Endothelial cell of umbilical vein (primary cell): Measurements from ENCODE around the gene GABPB2. TPM values are rescaled to one million over a fixed set of nuclear protein-coding genes. Genes with fewer than 3 reads are reported as not detected.

Experiments used
- BruUV-seq: library from RNA; stranded (reverse); fragments of 400-500 nt; replicated peaks from 2 replicates; lab custom pipeline; 2021; lab: Mats Ljungman, UMichigan
- CTCF ChIA-PET: fragments of 300-600, 350-600 bp; sonication (Branson Sonifier 250); formaldehyde crosslinking; loops from one replicate; lab custom pipeline; 2021; ENCODE audit warnings: antibody characterized with exemption, inconsistent platforms; lab: Charles Lee
- POLR2A ChIA-PET: fragments of 300-600, 350-600 bp; sonication (Branson Sonifier 250); formaldehyde crosslinking; loops from one replicate; lab custom pipeline; 2021; ENCODE audit warnings: antibody characterized with exemption, inconsistent platforms; lab: Charles Lee
- DNase-seq: peaks from one replicate; pipeline ENCODE4 v3.0.0-alpha.2; 2011; ENCODE audit warnings: low read depth, low spot score
- FAIRE-seq: peaks from 2 replicates; lab custom pipeline; 2011; peaks lifted over from hg19 to GRCh38; lab: Jason Lieb, UNC
- H2AFZ ChIP-seq: 2 replicates; pipeline ENCODE4 v1.6.0; 2012; ENCODE audit warnings: low read depth, low read length, control low read depth, inconsistent platforms
- H3K27ac ChIP-seq: 2 replicates; pipeline ENCODE4 v1.5.1; 2011; ENCODE audit warnings: low read depth, mild to moderate bottlenecking, control low read depth, low read length, moderate library complexity; ENCODE audit not compliant: insufficient read depth
- H3K27me3 ChIP-seq, 2 experiments: 2 replicates each; pipeline versions ENCODE4 v1.6.0 to v1.6.1; 2011; ENCODE audit warnings: low read length in 2 of 2, mixed read lengths in 1 of 2; ENCODE audit not compliant: control insufficient read depth in 2 of 2, insufficient read depth in 2 of 2
- H3K36me3 ChIP-seq, 2 experiments: 2 replicates in 1 of 2; 3 replicates in 1 of 2; pipeline ENCODE4 v1.5.1; 2011; ENCODE audit warnings: low read length in 2 of 2, mild to moderate bottlenecking in 1 of 2, moderate library complexity in 1 of 2; ENCODE audit not compliant: control insufficient read depth in 2 of 2, insufficient read depth in 2 of 2; ENCODE audit errors: extremely low read depth in 1 of 2
- H3K4me1 ChIP-seq: 3 replicates; pipeline ENCODE4 v1.5.1; 2011; ENCODE audit warnings: mild to moderate bottlenecking, low read length; ENCODE audit not compliant: control insufficient read depth, insufficient read depth; ENCODE audit errors: extremely low read depth
- H3K4me2 ChIP-seq: 2 replicates; pipeline ENCODE4 v1.6.1; 2011; ENCODE audit warnings: low read length, control low read depth, mixed read lengths; ENCODE audit not compliant: insufficient read depth
- H3K4me3 ChIP-seq, 3 experiments: fragments of 200-600 bp in 1 of 3; sonication (generic), shearing (Covaris generic) in 1 of 3; replicated peaks in 1 of 3; 2 replicates each; pipeline ENCODE4 v1.5.1; 2011 to 2016; ENCODE audit warnings: control low read depth in 3 of 3, low read length in 3 of 3, mild to moderate bottlenecking in 2 of 3, inconsistent platforms in 1 of 3, low read depth in 1 of 3, moderate library complexity in 1 of 3; ENCODE audit not compliant: insufficient read depth in 1 of 3
- H3K79me2 ChIP-seq: 2 replicates; pipeline ENCODE4 v1.6.0; 2012; ENCODE audit warnings: low read length, inconsistent platforms; ENCODE audit not compliant: control insufficient read depth, insufficient read depth
- H3K9ac ChIP-seq: replicated peaks from 2 replicates; pipeline ENCODE3; 2011; ENCODE audit warnings: low read length, control low read depth; ENCODE audit not compliant: insufficient read depth; ENCODE audit errors: extremely low read depth
- H3K9me1 ChIP-seq: replicated peaks from 3 replicates; pipeline ENCODE4 v1.6.0; 2011; ENCODE audit warnings: mild to moderate bottlenecking, low read length; ENCODE audit not compliant: control insufficient read depth, insufficient read depth; ENCODE audit errors: extremely low read depth
- H3K9me3 ChIP-seq: replicated peaks from 2 replicates; pipeline ENCODE4 v1.5.1; 2012; ENCODE audit warnings: low read length, inconsistent platforms; ENCODE audit not compliant: control insufficient read depth, insufficient read depth
- H4K20me1 ChIP-seq: replicated peaks from 2 replicates; pipeline ENCODE3; 2011; ENCODE audit warnings: mild to moderate bottlenecking, low read length; ENCODE audit not compliant: control insufficient read depth, insufficient read depth; ENCODE audit errors: extremely low read depth
- CTCF ChIP-seq, 2 donors: IDR thresholded peaks; 1 replicate in 1 of 2; 2 replicates in 1 of 2; pipeline ENCODE4 v1.5.1; 2011; ENCODE audit warnings: low read length in 2 of 2, mild to moderate bottlenecking in 2 of 2, moderate library complexity in 2 of 2, control low read depth in 1 of 2, inconsistent platforms in 1 of 2, low read depth in 1 of 2; ENCODE audit not compliant: insufficient read depth in 1 of 2; ENCODE audit errors: extremely low read depth in 1 of 2
- EZH2 ChIP-seq: IDR thresholded peaks from 2 replicates; pipeline ENCODE4 v1.6.1; 2012; ENCODE audit warnings: borderline replicate concordance, low read depth, mild to moderate bottlenecking, moderate library complexity, low read length, inconsistent platforms; ENCODE audit not compliant: severe bottlenecking
- FOS ChIP-seq: IDR thresholded peaks from 2 replicates; pipeline ENCODE4 v1.6.1; 2011; ENCODE audit warnings: mild to moderate bottlenecking, low read length, moderate library complexity, borderline replicate concordance; ENCODE audit not compliant: insufficient read depth
- GATA2 ChIP-seq: IDR thresholded peaks from 2 replicates; pipeline ENCODE4 v1.7.0; 2011; ENCODE audit warnings: low read depth, mild to moderate bottlenecking, moderate library complexity, mixed read lengths, low read length; ENCODE audit not compliant: insufficient read length, insufficient read depth
- JUN ChIP-seq: IDR thresholded peaks from 2 replicates; pipeline ENCODE4 v1.6.1; 2011; ENCODE audit warnings: borderline replicate concordance, low read depth; ENCODE audit not compliant: insufficient read length, insufficient read depth
- MYC ChIP-seq: IDR thresholded peaks from one replicate; pipeline ENCODE4 v1.6.1; 2011; ENCODE audit warnings: mild to moderate bottlenecking, low read depth, low read length
- POLR2A ChIP-seq: IDR thresholded peaks from 2 replicates; pipeline ENCODE4 v1.6.1; 2012; ENCODE audit warnings: low read depth, mild to moderate bottlenecking, control low read depth, low read length
- POLR2AphosphoS5 ChIP-seq: IDR thresholded peaks from 2 replicates; pipeline ENCODE4 v1.6.1; 2012; ENCODE audit warnings: low read depth, mild to moderate bottlenecking, control low read depth, low read length, moderate library complexity; ENCODE audit not compliant: insufficient read depth
- dilution Hi-C: fragments of 300-500 bp; cut with MboI; formaldehyde crosslinking; loops from one replicate; pipeline ENCODE4 v1.15.0; 2019; ENCODE audit warnings: low sequenced_read_pairs; ENCODE audit not compliant: extremely low pct_ligation_motif_present
- intact Hi-C: fragments of 100-400 bp; cut with micrococcal nuclease; formaldehyde crosslinking; loops from one replicate; pipeline ENCODE4 v1.10.0; 2022
- polyA plus RNA-seq, 4 experiments: library from polyadenylated mRNA; depleted of rRNA in 3 of 4; stranded (reverse) in 3 of 4; unstranded in 1 of 4; fragments of >200 nt; gene quantifications; 2 replicates each; pipeline versions ENCODE4 v1.2.1 to v1.2.3, GENCODE V29; 2011 to 2012; ENCODE audit warnings: missing spikeins in 1 of 4
- total RNA-seq: library from RNA; stranded (reverse); gene quantifications from 2 replicates; pipeline ENCODE4 v1.2.3, GENCODE V29; 2021
- TF ChIP-seq, protein P1 (sequence below): IDR thresholded peaks from 2 replicates; pipeline ENCODE4 v1.6.1; 2011; ENCODE audit not compliant: insufficient read depth, insufficient read length

GABPB2 gene
- total and polyA plus RNA-seq, 2 donors (not counting 3 experiments of a cell fraction or from before 2014, with no cell fraction given) = 2.6 to 4.3 TPM

- BruUV-seq = no TSS peak
- Histone ChIP-seq H3K9ac (no peak overlapping the region), H4K20me1 (no peaks in the 10 kb centered on the region), H3K4me2 (no peak overlapping the region), H3K27ac (no peak overlapping the region), H3K27me3 (no peaks in the 10 kb centered on the region), H2AFZ (no peak overlapping the region), H3K9me1 (no peaks in the 10 kb centered on the region), H3K9me3 (no peaks in the 10 kb centered on the region), H3K4me1 (no peaks in the 10 kb centered on the region), H3K36me3 (no peaks in the 10 kb centered on the region), H3K79me2 (no peaks in the 10 kb centered on the region), H3K4me3 (no peak overlapping the region)
- DNase-seq = no peak
- peak; percentile 26 for FAIRE-seq
- POLR2A ChIA-PET = interaction anchor here (1.2 kb wide), 1 partner anchor 157 kb away, joined by 3 read pairs; the partner anchor contains the start of gene PSMD4
- TF ChIP-seq FOS = no peak
- TF ChIP-seq EZH2 = no peak
- TF ChIP-seq, protein P1, sequence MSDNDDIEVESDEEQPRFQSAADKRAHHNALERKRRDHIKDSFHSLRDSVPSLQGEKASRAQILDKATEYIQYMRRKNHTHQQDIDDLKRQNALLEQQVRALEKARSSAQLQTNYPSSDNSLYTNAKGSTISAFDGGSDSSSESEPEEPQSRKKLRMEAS = no peak
- no peak for TF ChIP-seq POLR2AphosphoS5
- no peak for TF ChIP-seq CTCF (IDR thresholded peaks at IDR 0.05; ENCODE audit: extremely low read depth in 1 of 2, insufficient read depth in 1 of 2, low read depth in 1 of 2, low read length in 2 of 2)
- TF ChIP-seq JUN = no peak
- no peak for TF ChIP-seq POLR2A
- TF ChIP-seq MYC = no peak
- no peak for TF ChIP-seq GATA2
- dilution Hi-C loops (no loop called here), intact Hi-C loops (no loop called here)
- CTCF ChIA-PET = interaction anchor here (0.8 to 12.7 kb wide), 6 partner anchors 14 to 153 kb away, joined by 3 to 623 read pairs (median 28); partner anchors contain the start of gene TNFAIP8L2
Observed at GRCh38 chr1:151098126-151098525, 27.6 kb downstream of the GABPB2 start.
